ENCODE measurements around the gene C2CD3. TPM values are rescaled to one million over a fixed set of nuclear protein-coding genes. Genes with fewer than 3 reads are reported as not detected.

Gene C2CD3
- total RNA-seq, 4 donors from 2014 or later = 28.2 to 46.9 (median 35.1) TPM

- TF ChIP-seq, protein P1, sequence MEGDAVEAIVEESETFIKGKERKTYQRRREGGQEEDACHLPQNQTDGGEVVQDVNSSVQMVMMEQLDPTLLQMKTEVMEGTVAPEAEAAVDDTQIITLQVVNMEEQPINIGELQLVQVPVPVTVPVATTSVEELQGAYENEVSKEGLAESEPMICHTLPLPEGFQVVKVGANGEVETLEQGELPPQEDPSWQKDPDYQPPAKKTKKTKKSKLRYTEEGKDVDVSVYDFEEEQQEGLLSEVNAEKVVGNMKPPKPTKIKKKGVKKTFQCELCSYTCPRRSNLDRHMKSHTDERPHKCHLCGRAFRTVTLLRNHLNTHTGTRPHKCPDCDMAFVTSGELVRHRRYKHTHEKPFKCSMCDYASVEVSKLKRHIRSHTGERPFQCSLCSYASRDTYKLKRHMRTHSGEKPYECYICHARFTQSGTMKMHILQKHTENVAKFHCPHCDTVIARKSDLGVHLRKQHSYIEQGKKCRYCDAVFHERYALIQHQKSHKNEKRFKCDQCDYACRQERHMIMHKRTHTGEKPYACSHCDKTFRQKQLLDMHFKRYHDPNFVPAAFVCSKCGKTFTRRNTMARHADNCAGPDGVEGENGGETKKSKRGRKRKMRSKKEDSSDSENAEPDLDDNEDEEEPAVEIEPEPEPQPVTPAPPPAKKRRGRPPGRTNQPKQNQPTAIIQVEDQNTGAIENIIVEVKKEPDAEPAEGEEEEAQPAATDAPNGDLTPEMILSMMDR (IDR thresholded peaks at IDR 0.05) = no peak
- no peak for TF ChIP-seq POLR2A (IDR thresholded peaks at IDR 0.05)
- no peak for TF ChIP-seq EP300 (IDR thresholded peaks at IDR 0.05)
- H3K27me3 ChIP-seq = no peaks in the 10 kb centered on the region
- 96 to 98% methylated on average over 5 of the region's 5 CpGs for WGBS, 2 donors
- H3K4me3 ChIP-seq = no peak overlapping the region
- H3K4me1 ChIP-seq = peaks cover 0 to 47% (median 32%) of the 10 kb centered on the region in 4 donors
- H3K9me3 ChIP-seq = no peaks in the 10 kb centered on the region
- H3K27ac ChIP-seq = no peak overlapping the region
- H3K36me3 ChIP-seq = peaks cover 0 to 61% (median 0%) of the 10 kb centered on the region in 3 donors
- DNase-seq (ENCODE audit: low spot score in 2 of 2) = no peak
Measured at GRCh38 chr11:74015919-74016684, 154.7 kb downstream of the C2CD3 start.

- Histone ChIP-seq H3K4me3 (no peak overlapping the region), H3K36me3 (peaks cover 0 to 67% (median 0%) of the 10 kb centered on the region in 3 donors), H3K9me3 (no peaks in the 10 kb centered on the region), H3K27ac (no peak overlapping the region), H3K27me3 (no peaks in the 10 kb centered on the region), H3K4me1 (peaks cover 0 to 34% (median 27%) of the 10 kb centered on the region in 4 donors)
- DNase-seq (ENCODE audit: low spot score in 2 of 2) = no peak
- WGBS, 2 donors = 88 to 100% methylated on average over 2 of the region's 2 CpGs
- no peak for TF ChIP-seq POLR2A (IDR thresholded peaks at IDR 0.05)
- peak in 1 of 2 donors; percentile 45 for TF ChIP-seq EP300 (IDR thresholded peaks at IDR 0.05)
Measured at GRCh38 chr11:74014880-74015279, 155.9 kb downstream of the C2CD3 start.

GRCh38 chr11:74013141-74013540 is 157.7 kb downstream of the C2CD3 start:
- no peak overlapping the region for H3K27ac ChIP-seq
- TF ChIP-seq, protein P1 (IDR thresholded peaks at IDR 0.05) = no peak
- TF ChIP-seq POLR2A (IDR thresholded peaks at IDR 0.05) = no peak
- TF ChIP-seq EP300 (IDR thresholded peaks at IDR 0.05) = no peak

GRCh38 chr11:74012074-74012809 is 158.6 kb downstream of the C2CD3 start:
- no peak for DNase-seq (ENCODE audit: low spot score in 2 of 2)
- 93 to 96% methylated on average over 14 of the region's 14 CpGs for WGBS, 2 donors
- H3K36me3 ChIP-seq = peaks cover 0 to 65% (median 0%) of the 10 kb centered on the region in 3 donors
- no peak overlapping the region for H3K27ac ChIP-seq
- no peaks in the 10 kb centered on the region for H3K9me3 ChIP-seq
- peaks cover 0 to 9% (median 7%) of the 10 kb centered on the region in 4 donors for H3K4me1 ChIP-seq
- H3K4me3 ChIP-seq = no peak overlapping the region
- H3K27me3 ChIP-seq = no peaks in the 10 kb centered on the region
- TF ChIP-seq EP300 (IDR thresholded peaks at IDR 0.05) = no peak
- TF ChIP-seq, protein P1 (IDR thresholded peaks at IDR 0.05) = no peak
- no peak for TF ChIP-seq POLR2A (IDR thresholded peaks at IDR 0.05)

More at GRCh38 chr11:74013141-74013540, 157.7 kb downstream of the C2CD3 start:
- H3K27me3 ChIP-seq = no peaks in the 10 kb centered on the region
- H3K9me3 ChIP-seq = no peaks in the 10 kb centered on the region
- 97 to 99% methylated on average over 8 of the region's 8 CpGs for WGBS, 2 donors
- H3K36me3 ChIP-seq = peaks cover 0 to 71% (median 0%) of the 10 kb centered on the region in 3 donors
- no peak overlapping the region for H3K4me3 ChIP-seq
- DNase-seq (ENCODE audit: low spot score in 2 of 2) = no peak
- peaks cover 0 to 17% (median 11%) of the 10 kb centered on the region in 4 donors for H3K4me1 ChIP-seq

DNA sequence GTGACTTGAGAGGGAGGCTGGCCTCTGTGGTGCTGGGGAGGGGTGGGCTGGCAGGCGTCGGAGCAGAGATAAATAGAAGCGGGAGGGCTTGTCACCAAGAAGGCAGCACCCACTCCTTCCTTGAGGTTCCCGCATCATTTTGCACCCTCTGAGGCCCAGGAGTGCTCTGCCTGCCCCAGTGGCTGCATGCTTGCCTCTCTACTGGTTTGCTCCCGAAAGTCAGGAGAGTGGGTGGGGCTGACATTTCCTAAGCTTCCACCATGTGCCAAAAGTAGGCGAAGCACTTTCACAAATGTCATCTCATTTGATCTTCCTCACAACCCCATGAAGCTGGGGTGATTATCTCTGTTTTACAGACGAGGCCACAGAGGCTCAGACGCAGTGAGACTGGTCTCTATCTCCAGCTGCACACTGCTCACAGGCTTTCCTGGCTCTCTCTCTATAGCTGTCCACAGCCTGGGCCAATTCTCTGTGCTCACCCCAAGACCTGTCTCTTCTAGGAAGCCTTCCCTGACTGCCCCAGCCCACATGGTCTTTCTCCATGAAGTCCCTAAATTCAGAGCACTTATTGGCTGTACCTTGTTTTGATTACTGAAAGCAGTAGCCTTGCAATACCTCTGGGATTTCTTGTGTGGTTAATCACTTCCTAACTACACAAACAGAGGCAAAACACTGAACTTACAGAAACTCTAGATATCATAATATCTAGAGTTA is 159.3 kb downstream of the C2CD3 start:
- H3K27me3 ChIP-seq = no peaks in the 10 kb centered on the region
- DNase-seq (ENCODE audit: low spot score in 2 of 2) = no peak
- TF ChIP-seq, protein P1 (IDR thresholded peaks at IDR 0.05) = no peak
- TF ChIP-seq EP300 (IDR thresholded peaks at IDR 0.05) (no peak), POLR2A (IDR thresholded peaks at IDR 0.05) (no peak)
- H3K9me3 ChIP-seq = no peaks in the 10 kb centered on the region
- H3K27ac ChIP-seq = no peak overlapping the region
- WGBS, 2 donors = 77% methylated on average over 8 of the region's 8 CpGs
- peaks cover 0 to 9% (median 7%) of the 10 kb centered on the region in 4 donors for H3K4me1 ChIP-seq
- peaks cover 0 to 64% (median 0%) of the 10 kb centered on the region in 3 donors for H3K36me3 ChIP-seq
- H3K4me3 ChIP-seq = no peak overlapping the region

All from tibial nerve (tissue), 4 donors.